Nephron progenitor cell (in vitro differentiated cells): ENCODE data around the gene LARGE1.

Source experiments
- DNase-seq: peaks from one replicate; pipeline ENCODE4 v3.0.0; 2021
- H3K27ac Mint-ChIP-seq: 2 replicates; pipeline ENCODE4 v1.8.0; 2021; ENCODE audit warnings: mild to moderate bottlenecking, moderate library complexity, mixed read lengths
- H3K27me3 Mint-ChIP-seq: 2 replicates; pipeline ENCODE4 v1.8.0; 2021; ENCODE audit warnings: mild to moderate bottlenecking, low read depth, mixed read lengths; ENCODE audit not compliant: poor library complexity
- H3K36me3 Mint-ChIP-seq: 2 replicates; pipeline ENCODE4 v1.8.0; 2021; ENCODE audit warnings: low read depth, mixed read lengths
- H3K4me1 Mint-ChIP-seq: 2 replicates; pipeline ENCODE4 v1.8.0; 2021; ENCODE audit warnings: mixed read lengths
- H3K4me3 Mint-ChIP-seq: 2 replicates; pipeline ENCODE4 v1.8.0; 2021; ENCODE audit warnings: mild to moderate bottlenecking, moderate library complexity, mixed read lengths
- H3K9me3 Mint-ChIP-seq: 2 replicates; pipeline ENCODE4 v1.8.0; 2021; ENCODE audit warnings: mild to moderate bottlenecking, moderate library complexity, mixed read lengths
- TF ChIP-seq, protein P1 (sequence below): fragments of 200-600 bp; sonication (generic); IDR thresholded peaks from 2 replicates; pipeline ENCODE4 v1.5.0; 2021; ENCODE audit warnings: antibody characterized with exemption

LARGE1 gene

DNA sequence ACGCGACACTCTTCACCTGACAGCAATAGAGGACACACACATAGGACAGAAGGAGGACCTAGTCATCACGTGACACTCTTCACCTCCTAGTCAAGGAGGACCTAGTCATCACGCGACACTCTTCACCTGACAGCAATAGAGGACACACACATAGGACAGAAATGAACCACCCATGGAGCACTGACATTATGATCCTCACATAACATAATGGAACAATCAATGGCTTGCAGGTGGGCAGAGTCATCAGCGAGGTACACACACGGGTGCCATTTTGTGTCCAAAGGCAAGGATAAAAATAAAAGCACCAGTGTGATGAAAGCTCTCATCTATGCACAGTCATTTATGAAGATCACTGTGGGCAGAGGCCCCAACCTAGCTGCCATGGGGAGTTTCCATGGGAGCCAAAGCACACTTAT is 354.7 kb downstream of the LARGE1 start:
- H3K36me3 Mint-ChIP-seq: peaks cover 33% of the 10 kb centered on the region
- no peak overlapping the region for H3K27ac Mint-ChIP-seq
- TF ChIP-seq, protein P1, sequence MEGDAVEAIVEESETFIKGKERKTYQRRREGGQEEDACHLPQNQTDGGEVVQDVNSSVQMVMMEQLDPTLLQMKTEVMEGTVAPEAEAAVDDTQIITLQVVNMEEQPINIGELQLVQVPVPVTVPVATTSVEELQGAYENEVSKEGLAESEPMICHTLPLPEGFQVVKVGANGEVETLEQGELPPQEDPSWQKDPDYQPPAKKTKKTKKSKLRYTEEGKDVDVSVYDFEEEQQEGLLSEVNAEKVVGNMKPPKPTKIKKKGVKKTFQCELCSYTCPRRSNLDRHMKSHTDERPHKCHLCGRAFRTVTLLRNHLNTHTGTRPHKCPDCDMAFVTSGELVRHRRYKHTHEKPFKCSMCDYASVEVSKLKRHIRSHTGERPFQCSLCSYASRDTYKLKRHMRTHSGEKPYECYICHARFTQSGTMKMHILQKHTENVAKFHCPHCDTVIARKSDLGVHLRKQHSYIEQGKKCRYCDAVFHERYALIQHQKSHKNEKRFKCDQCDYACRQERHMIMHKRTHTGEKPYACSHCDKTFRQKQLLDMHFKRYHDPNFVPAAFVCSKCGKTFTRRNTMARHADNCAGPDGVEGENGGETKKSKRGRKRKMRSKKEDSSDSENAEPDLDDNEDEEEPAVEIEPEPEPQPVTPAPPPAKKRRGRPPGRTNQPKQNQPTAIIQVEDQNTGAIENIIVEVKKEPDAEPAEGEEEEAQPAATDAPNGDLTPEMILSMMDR: no peak
- no peak for DNase-seq
- H3K4me3 Mint-ChIP-seq: no peak overlapping the region
- peaks cover 6% of the 10 kb centered on the region for H3K27me3 Mint-ChIP-seq
- peaks cover 29% of the 10 kb centered on the region for H3K4me1 Mint-ChIP-seq
- H3K9me3 Mint-ChIP-seq: no peaks in the 10 kb centered on the region

GRCh38 chr22:33564683-33565082 is 355.6 kb downstream of the LARGE1 start:
- TF ChIP-seq, protein P1: no peak
- peaks cover 23% of the 10 kb centered on the region for H3K4me1 Mint-ChIP-seq
- H3K36me3 Mint-ChIP-seq: peaks cover 42% of the 10 kb centered on the region
- H3K4me3 Mint-ChIP-seq: no peak overlapping the region
- H3K27ac Mint-ChIP-seq: no peak overlapping the region
- peaks cover 6% of the 10 kb centered on the region for H3K27me3 Mint-ChIP-seq
- DNase-seq: no peak
- H3K9me3 Mint-ChIP-seq: peaks cover 4% of the 10 kb centered on the region

DNA sequence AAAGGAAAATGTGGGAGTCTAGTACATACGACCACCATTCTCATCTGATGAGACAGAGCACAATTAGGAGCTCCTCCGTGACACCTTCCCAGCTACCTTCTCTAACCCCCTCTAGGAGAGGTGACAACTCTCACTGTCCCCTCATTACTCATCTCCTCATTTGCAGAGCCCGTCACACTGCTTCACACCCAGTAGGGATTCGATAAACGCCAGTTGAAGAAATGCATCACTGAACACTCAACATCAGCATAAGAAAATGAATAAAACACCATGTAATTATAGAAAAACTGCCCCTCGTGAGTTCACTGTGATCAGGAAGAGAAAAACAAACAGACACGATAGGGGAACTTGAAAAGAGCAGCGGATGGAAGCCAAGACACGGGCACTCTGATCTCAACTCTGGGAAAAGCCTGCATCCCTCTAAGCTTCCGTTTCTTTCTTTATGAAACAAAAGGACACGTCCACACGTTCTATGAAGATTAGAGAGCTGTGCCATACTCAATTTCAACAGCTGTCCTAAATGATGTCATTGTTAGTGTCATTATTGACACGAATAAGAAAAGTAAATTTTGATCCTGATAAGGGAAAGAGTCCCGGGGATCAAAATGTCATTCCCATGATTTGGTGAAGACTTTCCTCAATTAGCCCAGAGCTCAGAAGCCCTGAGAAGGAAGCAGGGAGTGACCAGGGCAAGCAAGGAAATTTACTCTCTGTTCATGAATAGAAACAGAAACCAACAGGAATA is 356.9 kb downstream of the LARGE1 start:
- TF ChIP-seq, protein P1: no peak
- Mint-ChIP-seq H3K9me3 (peaks cover 5% of the 10 kb centered on the region), H3K4me3 (no peak overlapping the region), H3K27me3 (peaks cover 3% of the 10 kb centered on the region), H3K36me3 (peaks cover 50% of the 10 kb centered on the region), H3K4me1 (peaks cover 11% of the 10 kb centered on the region), H3K27ac (peak overlapping the region; percentile 53)
- no peak for DNase-seq

DNA sequence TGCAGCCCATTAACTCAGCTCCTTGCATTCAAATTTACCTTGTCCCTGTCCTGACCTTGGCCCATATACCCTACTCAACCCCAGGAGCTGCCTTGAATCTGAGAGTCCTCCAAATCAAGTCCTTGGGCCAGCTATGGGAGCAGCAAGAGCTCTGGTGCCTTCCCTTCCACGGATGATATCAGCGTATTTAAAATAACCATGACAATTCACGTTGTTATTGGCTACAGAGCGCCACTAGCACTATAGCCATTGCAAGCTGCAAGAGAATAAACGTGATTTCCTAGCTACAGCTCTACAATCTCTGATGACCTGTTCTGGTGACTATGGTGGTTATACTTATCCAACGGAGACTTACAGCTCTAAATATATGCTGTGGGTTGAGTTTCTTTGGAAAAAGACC is 357.8 kb downstream of the LARGE1 start:
- Mint-ChIP-seq H3K27ac (no peak overlapping the region), H3K4me3 (no peak overlapping the region), H3K4me1 (peaks cover 10% of the 10 kb centered on the region), H3K27me3 (peaks cover 3% of the 10 kb centered on the region), H3K9me3 (peaks cover 5% of the 10 kb centered on the region), H3K36me3 (peaks cover 53% of the 10 kb centered on the region)
- TF ChIP-seq, protein P1: no peak
- DNase-seq: no peak

- Mint-ChIP-seq H3K4me1 (peaks cover 10% of the 10 kb centered on the region), H3K27me3 (peaks cover 3% of the 10 kb centered on the region), H3K27ac (no peak overlapping the region), H3K4me3 (no peak overlapping the region), H3K9me3 (peaks cover 5% of the 10 kb centered on the region), H3K36me3 (peaks cover 54% of the 10 kb centered on the region)
- no peak for DNase-seq
- TF ChIP-seq, protein P1: no peak
Measured at GRCh38 chr22:33561149-33561807, 359.0 kb downstream of the LARGE1 start.
